Astrocyte of the spinal cord (primary cell): ENCODE measurements around the gene FTH1.
"Not testable (repeated sequence)": the region's sequence is repeated elsewhere in the genome, so short reads cannot be mapped to it uniquely, and the experiment has no call there.

ENCODE experiments used
- DNase-seq: peaks from one replicate; pipeline ENCODE4 v3.0.0; 2011; ENCODE audit warnings: low read depth, low spot score
- H3K4me3 ChIP-seq: 2 replicates; pipeline ENCODE4 v1.5.1; 2011; ENCODE audit warnings: low read depth, mild to moderate bottlenecking, low read length, moderate library complexity
- CTCF ChIP-seq: IDR thresholded peaks from 2 replicates; pipeline ENCODE4 v1.5.1; 2012; ENCODE audit warnings: low read depth, mild to moderate bottlenecking, low read length, inconsistent platforms
- in situ Hi-C: cut with HindIII; loops from 2 replicates; pipeline ENCODE4 v1.10.0; 2017; ENCODE audit warnings: low sequenced_read_pairs

FTH1 gene

GRCh38 chr11:62010935-62011528, 43.6 kb upstream of the FTH1 start:
- DNase-seq, result no peak
- in situ Hi-C loops, result no loop called here
- TF ChIP-seq CTCF, result no peak
- no peak overlapping the region for H3K4me3 ChIP-seq

- TF ChIP-seq CTCF, result no peak
- in situ Hi-C loops, result no loop called here
- no peak for DNase-seq
- H3K4me3 ChIP-seq, result no peak overlapping the region
Measured at GRCh38 chr11:62008193-62008592, 40.8 kb upstream of the FTH1 start.

GRCh38 chr11:62004473-62004872, 37.0 kb upstream of the FTH1 start:
- DNase-seq, result peak; percentile 75
- no peak for TF ChIP-seq CTCF
- no peak overlapping the region for H3K4me3 ChIP-seq
- in situ Hi-C loops, result no loop called here

GRCh38 chr11:62002283-62002682, 34.8 kb upstream of the FTH1 start:
- H3K4me3 ChIP-seq, in situ Hi-C loops, DNase-seq: not testable (repeated sequence)

- H3K4me3 ChIP-seq, result no peak overlapping the region
- in situ Hi-C loops, result no loop called here
- no peak for TF ChIP-seq CTCF
- no peak for DNase-seq
Measured at GRCh38 chr11:62001450-62002191, 34.2 kb upstream of the FTH1 start.

GRCh38 chr11:62000539-62001446, 33.4 kb upstream of the FTH1 start:
- in situ Hi-C loops, result no loop called here
- TF ChIP-seq CTCF, result no peak

More at GRCh38 chr11:62000539-62001446, 33.4 kb upstream of the FTH1 start:
- no peak overlapping the region for H3K4me3 ChIP-seq
- no peak for DNase-seq
